ENCODE results near the gene FNIP2. TPM values are rescaled to one million over a fixed set of nuclear protein-coding genes. Genes with fewer than 3 reads are reported as not detected.

FNIP2 gene
- total RNA-seq, 1 donor from 2014 or later = 19.1 TPM

DNA sequence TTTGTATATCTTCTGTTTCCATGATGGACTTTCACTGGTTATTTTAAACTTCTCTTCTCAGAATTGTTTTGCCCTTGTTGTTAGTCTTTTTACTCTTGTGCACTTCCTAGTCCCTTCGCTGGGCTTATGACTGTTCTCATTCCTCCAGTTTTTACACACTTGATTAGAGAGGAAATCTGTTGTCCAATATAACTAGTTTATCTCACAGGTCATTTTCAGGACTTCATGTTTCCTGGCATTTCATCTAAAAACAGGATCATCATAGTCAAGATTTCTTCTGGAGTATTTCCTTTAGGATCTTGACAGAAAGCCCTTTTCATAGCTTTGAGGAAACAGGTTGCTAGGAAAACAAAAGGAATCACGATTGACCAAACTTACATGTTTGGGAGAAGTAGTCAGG is 3.0 kb downstream of the FNIP2 start:
- Mint-ChIP-seq H3K36me3 (ENCODE audit: low read depth) (peaks cover 6% of the 10 kb centered on the region), H3K27ac (no peak overlapping the region), H3K4me1 (peaks cover 52% of the 10 kb centered on the region), H3K9me3 (no peaks in the 10 kb centered on the region), H3K27me3 (no peaks in the 10 kb centered on the region), H3K4me3 (peak overlapping the region; percentile 19)
- no peak for DNase-seq
- intact Hi-C loops (cut with micrococcal nuclease) = no loop called here

- Mint-ChIP-seq H3K4me3 (no peak overlapping the region), H3K36me3 (ENCODE audit: low read depth) (peaks cover 3% of the 10 kb centered on the region), H3K27me3 (no peaks in the 10 kb centered on the region), H3K9me3 (no peaks in the 10 kb centered on the region), H3K27ac (no peak overlapping the region), H3K4me1 (peaks cover 55% of the 10 kb centered on the region)
- intact Hi-C loops (cut with micrococcal nuclease) = no loop called here
- DNase-seq = no peak
Measured at GRCh38 chr4:158775091-158775651, 6.3 kb downstream of the FNIP2 start.

- peaks cover 48% of the 10 kb centered on the region for H3K4me1 Mint-ChIP-seq
- H3K27me3 Mint-ChIP-seq = no peaks in the 10 kb centered on the region
- DNase-seq = no peak
- peaks cover 3% of the 10 kb centered on the region for H3K36me3 Mint-ChIP-seq (ENCODE audit: low read depth)
- no peaks in the 10 kb centered on the region for H3K9me3 Mint-ChIP-seq
- H3K27ac Mint-ChIP-seq = no peak overlapping the region
- H3K4me3 Mint-ChIP-seq = no peak overlapping the region
- intact Hi-C loops (cut with micrococcal nuclease) = no loop called here
Measured at GRCh38 chr4:158776106-158776505, 7.3 kb downstream of the FNIP2 start.

GRCh38 chr4:158777423-158778155 is 8.8 kb downstream of the FNIP2 start:
- H3K27me3 Mint-ChIP-seq = no peaks in the 10 kb centered on the region
- no peaks in the 10 kb centered on the region for H3K9me3 Mint-ChIP-seq
- no peak for DNase-seq
- peaks cover 43% of the 10 kb centered on the region for H3K4me1 Mint-ChIP-seq
- peak overlapping the region; percentile 76 for H3K4me3 Mint-ChIP-seq
- intact Hi-C loops (cut with micrococcal nuclease) = loop anchor here (1.0 to 2.0 kb wide), 4 partner anchors 8 to 325 kb away; partner anchors contain the start of genes FNIP2 and RAPGEF2
- H3K36me3 Mint-ChIP-seq (ENCODE audit: low read depth) = peaks cover 3% of the 10 kb centered on the region
- peak overlapping the region; percentile 74 for H3K27ac Mint-ChIP-seq

GRCh38 chr4:158778156-158778711 is 9.4 kb downstream of the FNIP2 start:
- Mint-ChIP-seq H3K27ac (peak overlapping the region; percentile 74), H3K36me3 (ENCODE audit: low read depth) (peaks cover under 1% of the 10 kb centered on the region), H3K9me3 (no peaks in the 10 kb centered on the region), H3K4me1 (peaks cover 42% of the 10 kb centered on the region), H3K4me3 (peak overlapping the region; percentile 76), H3K27me3 (no peaks in the 10 kb centered on the region)
- DNase-seq = peak; percentile 67
- intact Hi-C loops (cut with micrococcal nuclease) = loop anchor here (1.0 to 2.0 kb wide), 4 partner anchors 9 to 325 kb away; partner anchors contain the start of genes FNIP2 and RAPGEF2

DNA sequence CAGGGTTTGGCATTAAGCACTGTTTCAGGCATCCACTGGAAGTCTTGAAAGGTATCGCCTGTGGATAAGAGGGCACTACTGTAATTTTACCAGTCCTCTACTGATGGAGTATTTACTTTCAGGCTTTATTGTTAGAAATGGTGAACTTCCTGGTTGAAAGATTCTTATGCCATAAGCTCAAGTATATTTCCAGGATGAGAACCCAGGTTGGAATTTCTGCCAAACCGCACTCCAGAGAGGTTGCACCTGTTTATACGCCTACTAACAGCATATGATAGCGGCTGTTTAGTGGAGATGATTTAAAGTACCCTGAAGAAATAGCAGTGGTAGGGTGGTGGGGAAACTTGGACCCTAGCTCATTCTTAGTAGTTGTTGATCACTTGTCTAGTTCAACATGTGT is 9.9 kb downstream of the FNIP2 start:
- Mint-ChIP-seq H3K9me3 (no peaks in the 10 kb centered on the region), H3K27ac (no peak overlapping the region), H3K4me1 (peaks cover 45% of the 10 kb centered on the region), H3K36me3 (ENCODE audit: low read depth) (no peaks in the 10 kb centered on the region), H3K27me3 (no peaks in the 10 kb centered on the region), H3K4me3 (no peak overlapping the region)
- intact Hi-C loops (cut with micrococcal nuclease) = loop anchor here (1.0 to 2.0 kb wide), 4 partner anchors 9 to 324 kb away; partner anchors contain the start of genes FNIP2 and RAPGEF2
- DNase-seq = no peak

DNA sequence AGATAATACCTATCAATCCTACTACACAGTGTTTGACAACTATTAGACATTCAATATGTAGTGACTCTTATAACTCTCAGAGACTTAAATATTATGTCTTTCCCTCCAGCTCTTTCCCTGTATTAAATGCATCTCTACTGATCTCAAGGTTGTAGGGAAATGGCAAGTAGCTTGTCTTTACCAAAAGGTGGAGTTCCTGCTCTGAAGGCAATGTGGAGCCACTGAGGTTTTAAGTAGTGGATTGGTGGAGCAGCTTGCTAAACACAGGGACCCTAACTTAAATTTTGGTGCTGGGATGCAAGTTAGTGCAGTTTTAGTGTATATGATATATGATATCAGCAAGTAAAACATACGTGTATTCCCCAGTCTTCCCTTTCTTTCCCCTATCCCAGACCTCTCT is 13.1 kb downstream of the FNIP2 start:
- Mint-ChIP-seq H3K4me3 (no peak overlapping the region), H3K9me3 (no peaks in the 10 kb centered on the region), H3K4me1 (peaks cover 41% of the 10 kb centered on the region), H3K36me3 (ENCODE audit: low read depth) (no peaks in the 10 kb centered on the region), H3K27me3 (no peaks in the 10 kb centered on the region), H3K27ac (no peak overlapping the region)
- DNase-seq = no peak
- intact Hi-C loops (cut with micrococcal nuclease) = no loop called here

DNA sequence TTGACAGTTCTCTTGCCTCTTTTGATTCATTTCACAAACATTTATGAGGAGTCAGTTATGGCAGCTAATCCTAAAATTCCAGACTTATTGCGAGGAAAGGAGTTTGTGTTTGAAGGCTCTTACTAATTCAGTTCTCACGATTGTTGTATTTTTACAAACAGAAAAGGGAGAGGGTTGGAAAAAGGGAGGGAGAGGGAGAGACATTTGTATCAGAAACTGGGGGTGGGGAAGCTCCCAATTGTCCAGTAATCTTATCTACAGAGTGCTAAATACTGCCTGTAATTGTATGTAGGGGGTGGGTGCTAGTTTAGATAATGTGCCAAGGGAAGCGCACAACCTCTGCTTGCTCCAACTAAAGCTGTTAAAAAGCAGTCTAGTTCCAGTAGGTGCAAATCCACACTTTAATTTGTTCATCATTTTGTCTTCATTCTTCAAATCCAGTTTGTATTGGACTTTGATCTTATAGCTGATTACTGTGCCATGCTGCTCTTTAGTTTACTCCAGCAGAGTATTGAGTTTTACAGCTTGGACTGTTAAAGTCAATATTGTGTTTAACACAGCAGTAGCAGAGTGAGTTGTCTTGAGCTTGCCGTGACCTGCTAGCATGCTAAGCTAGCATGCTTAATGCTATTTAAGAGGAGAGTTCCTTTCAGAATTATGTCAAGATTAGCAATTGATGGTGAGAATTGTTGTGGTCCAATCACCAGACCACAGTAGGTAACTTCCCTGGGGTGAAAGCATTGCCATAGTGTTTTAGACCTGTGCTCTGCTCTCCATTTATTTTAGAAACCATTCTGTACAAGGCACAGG is 13.9 kb downstream of the FNIP2 start:
- Mint-ChIP-seq H3K4me3 (no peak overlapping the region), H3K9me3 (no peaks in the 10 kb centered on the region), H3K27me3 (no peaks in the 10 kb centered on the region), H3K27ac (no peak overlapping the region), H3K36me3 (ENCODE audit: low read depth) (no peaks in the 10 kb centered on the region), H3K4me1 (peaks cover 35% of the 10 kb centered on the region)
- intact Hi-C loops (cut with micrococcal nuclease) = no loop called here
- no peak for DNase-seq

GRCh38 chr4:158783785-158784184 is 15.0 kb downstream of the FNIP2 start:
- H3K9me3 Mint-ChIP-seq = no peaks in the 10 kb centered on the region
- intact Hi-C loops (cut with micrococcal nuclease) = no loop called here
- H3K4me1 Mint-ChIP-seq = peaks cover 31% of the 10 kb centered on the region
- H3K27ac Mint-ChIP-seq = no peak overlapping the region
- no peak for DNase-seq
- no peak overlapping the region for H3K4me3 Mint-ChIP-seq
- no peaks in the 10 kb centered on the region for H3K36me3 Mint-ChIP-seq (ENCODE audit: low read depth)
- no peaks in the 10 kb centered on the region for H3K27me3 Mint-ChIP-seq

- no peak for DNase-seq
- intact Hi-C loops (cut with micrococcal nuclease) = no loop called here
- H3K36me3 Mint-ChIP-seq (ENCODE audit: low read depth) = no peaks in the 10 kb centered on the region
- no peak overlapping the region for H3K27ac Mint-ChIP-seq
- H3K27me3 Mint-ChIP-seq = no peaks in the 10 kb centered on the region
- H3K9me3 Mint-ChIP-seq = no peaks in the 10 kb centered on the region
- peaks cover 25% of the 10 kb centered on the region for H3K4me1 Mint-ChIP-seq
- H3K4me3 Mint-ChIP-seq = no peak overlapping the region
Measured at GRCh38 chr4:158785718-158786117, 16.9 kb downstream of the FNIP2 start.

GRCh38 chr4:158786121-158786601 is 17.3 kb downstream of the FNIP2 start:
- H3K4me3 Mint-ChIP-seq = no peak overlapping the region
- no peaks in the 10 kb centered on the region for H3K9me3 Mint-ChIP-seq
- intact Hi-C loops (cut with micrococcal nuclease) = no loop called here
- peaks cover 23% of the 10 kb centered on the region for H3K4me1 Mint-ChIP-seq
- no peak overlapping the region for H3K27ac Mint-ChIP-seq
- H3K27me3 Mint-ChIP-seq = no peaks in the 10 kb centered on the region
- no peaks in the 10 kb centered on the region for H3K36me3 Mint-ChIP-seq (ENCODE audit: low read depth)
- no peak for DNase-seq

DNA sequence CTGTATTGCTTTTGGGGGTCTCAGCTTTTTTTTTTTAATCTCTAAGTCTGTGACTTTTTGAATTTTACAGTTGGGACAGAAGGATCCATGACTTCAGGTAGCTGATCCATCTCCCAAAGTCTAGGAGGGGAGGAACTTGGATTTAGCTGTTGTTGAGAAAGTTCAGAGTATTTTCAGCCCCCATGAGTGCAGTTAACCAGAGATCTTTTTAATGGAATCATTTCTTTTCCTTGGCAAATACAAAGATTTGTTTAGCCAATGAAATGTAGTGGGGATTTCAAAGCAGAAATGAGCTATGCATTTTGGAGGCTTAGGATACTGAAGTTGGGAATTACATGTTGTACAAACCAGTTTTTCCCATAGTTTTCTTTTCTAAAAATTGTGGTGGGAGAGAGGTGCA is 18.1 kb downstream of the FNIP2 start:
- Mint-ChIP-seq H3K4me1 (peaks cover 25% of the 10 kb centered on the region), H3K27me3 (no peaks in the 10 kb centered on the region), H3K4me3 (no peak overlapping the region), H3K27ac (no peak overlapping the region), H3K9me3 (no peaks in the 10 kb centered on the region), H3K36me3 (ENCODE audit: low read depth) (no peaks in the 10 kb centered on the region)
- DNase-seq = no peak
- intact Hi-C loops (cut with micrococcal nuclease) = no loop called here

GRCh38 chr4:158787709-158788475 is 19.1 kb downstream of the FNIP2 start:
- Mint-ChIP-seq H3K9me3 (no peaks in the 10 kb centered on the region), H3K4me3 (no peak overlapping the region), H3K27ac (no peak overlapping the region), H3K4me1 (peaks cover 20% of the 10 kb centered on the region), H3K27me3 (no peaks in the 10 kb centered on the region), H3K36me3 (ENCODE audit: low read depth) (no peaks in the 10 kb centered on the region)
- DNase-seq = no peak
- intact Hi-C loops (cut with micrococcal nuclease) = no loop called here
